Gastroesophageal sphincter (tissue), 3 donors: ENCODE data around the gene MFAP2.
"Not testable (repeated sequence)": the region's sequence is repeated elsewhere in the genome, so short reads cannot be mapped to it uniquely, and the experiment has no call there.

Experiments used
- EP300 ChIP-seq: sonication (generic); formaldehyde crosslinking; IDR thresholded peaks from one replicate; pipeline ENCODE4 v1.6.1; 2017; ENCODE audit warnings: antibody characterized with exemption, mild to moderate bottlenecking
- POLR2A ChIP-seq, 2 donors: fragments of 450-650 bp; IDR thresholded peaks; one replicate each; pipeline ENCODE4 v1.6.1; 2017; ENCODE audit warnings: antibody characterized with exemption in 2 of 2, mild to moderate bottlenecking in 2 of 2, moderate library complexity in 1 of 2
- POLR2AphosphoS5 ChIP-seq: sonication (generic); formaldehyde crosslinking; IDR thresholded peaks from one replicate; pipeline ENCODE4 v1.6.1; 2017; ENCODE audit warnings: antibody characterized with exemption
- TF ChIP-seq, protein P1 (sequence below), 4 experiments: fragments of 200-600 bp in 2 of 4; fragments of 450-650 bp in 2 of 4; sonication (generic) in 1 of 4; IDR thresholded peaks; one replicate each; pipeline ENCODE4 v1.5.1; 2017 to 2019; ENCODE audit warnings: antibody characterized with exemption in 4 of 4, mild to moderate bottlenecking in 2 of 4, moderate library complexity in 2 of 4

- not testable (repeated sequence) for TF ChIP-seq POLR2A (IDR thresholded peaks at IDR 0.05); POLR2AphosphoS5; EP300
- TF ChIP-seq, protein P1, sequence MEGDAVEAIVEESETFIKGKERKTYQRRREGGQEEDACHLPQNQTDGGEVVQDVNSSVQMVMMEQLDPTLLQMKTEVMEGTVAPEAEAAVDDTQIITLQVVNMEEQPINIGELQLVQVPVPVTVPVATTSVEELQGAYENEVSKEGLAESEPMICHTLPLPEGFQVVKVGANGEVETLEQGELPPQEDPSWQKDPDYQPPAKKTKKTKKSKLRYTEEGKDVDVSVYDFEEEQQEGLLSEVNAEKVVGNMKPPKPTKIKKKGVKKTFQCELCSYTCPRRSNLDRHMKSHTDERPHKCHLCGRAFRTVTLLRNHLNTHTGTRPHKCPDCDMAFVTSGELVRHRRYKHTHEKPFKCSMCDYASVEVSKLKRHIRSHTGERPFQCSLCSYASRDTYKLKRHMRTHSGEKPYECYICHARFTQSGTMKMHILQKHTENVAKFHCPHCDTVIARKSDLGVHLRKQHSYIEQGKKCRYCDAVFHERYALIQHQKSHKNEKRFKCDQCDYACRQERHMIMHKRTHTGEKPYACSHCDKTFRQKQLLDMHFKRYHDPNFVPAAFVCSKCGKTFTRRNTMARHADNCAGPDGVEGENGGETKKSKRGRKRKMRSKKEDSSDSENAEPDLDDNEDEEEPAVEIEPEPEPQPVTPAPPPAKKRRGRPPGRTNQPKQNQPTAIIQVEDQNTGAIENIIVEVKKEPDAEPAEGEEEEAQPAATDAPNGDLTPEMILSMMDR (IDR thresholded peaks at IDR 0.05) = not testable (repeated sequence)
Measured at GRCh38 chr1:16936580-16936979, 43.8 kb downstream of the MFAP2 start.
